ENCODE measurements around the gene HEPACAM.
A peak's percentile ranks its signal among the peaks of the same experiment; 100 is the strongest.

The HEPACAM gene

GRCh38 chr11:124899383-124900145, 36.3 kb downstream of the HEPACAM start:
- DNase-seq (ENCODE audit: low read depth): no peak

GRCh38 chr11:124898711-124899110, 37.1 kb downstream of the HEPACAM start:
- peak; percentile 72 for DNase-seq (ENCODE audit: low read depth)

- peak; percentile 84 for DNase-seq (ENCODE audit: low read depth)
Measured at GRCh38 chr11:124898263-124898680, 37.6 kb downstream of the HEPACAM start.

DNA sequence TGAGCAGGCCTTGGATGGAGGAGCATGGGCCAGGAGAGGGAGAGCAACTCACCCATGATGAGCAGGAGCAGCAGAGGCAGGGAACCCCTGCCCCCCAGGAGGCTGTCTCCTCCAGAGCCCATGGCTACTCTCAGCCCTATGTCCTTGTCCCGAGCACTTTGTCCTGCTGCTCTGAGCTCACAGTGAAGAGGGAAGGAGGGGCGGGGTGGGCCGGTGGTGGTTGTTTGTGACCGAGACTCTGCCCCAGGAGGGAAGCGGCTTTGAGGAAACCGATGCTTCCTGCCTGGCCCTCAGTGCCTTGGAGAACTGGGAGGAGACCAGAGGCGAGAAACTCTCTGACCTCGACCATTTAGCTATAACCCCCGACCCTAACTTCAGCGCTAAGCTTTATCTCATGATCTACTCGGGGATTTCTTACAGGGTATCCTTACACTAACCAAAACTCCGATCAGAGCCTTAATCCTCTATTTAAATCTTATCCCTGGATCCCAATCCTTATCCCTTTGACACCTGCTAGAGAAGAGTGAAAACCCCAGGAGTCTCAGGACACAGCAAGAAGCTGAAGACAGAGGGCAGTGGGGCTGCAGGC, 38.1 kb downstream of the HEPACAM start, which contains the start of gene ROBO4:
TSS of gene ROBO4 (minus strand) at position 192 of the 589 bp plus-strand sequence. CDS start at position 122, 70 bp downstream.
- DNase-seq (ENCODE audit: low read depth): no peak

DNA sequence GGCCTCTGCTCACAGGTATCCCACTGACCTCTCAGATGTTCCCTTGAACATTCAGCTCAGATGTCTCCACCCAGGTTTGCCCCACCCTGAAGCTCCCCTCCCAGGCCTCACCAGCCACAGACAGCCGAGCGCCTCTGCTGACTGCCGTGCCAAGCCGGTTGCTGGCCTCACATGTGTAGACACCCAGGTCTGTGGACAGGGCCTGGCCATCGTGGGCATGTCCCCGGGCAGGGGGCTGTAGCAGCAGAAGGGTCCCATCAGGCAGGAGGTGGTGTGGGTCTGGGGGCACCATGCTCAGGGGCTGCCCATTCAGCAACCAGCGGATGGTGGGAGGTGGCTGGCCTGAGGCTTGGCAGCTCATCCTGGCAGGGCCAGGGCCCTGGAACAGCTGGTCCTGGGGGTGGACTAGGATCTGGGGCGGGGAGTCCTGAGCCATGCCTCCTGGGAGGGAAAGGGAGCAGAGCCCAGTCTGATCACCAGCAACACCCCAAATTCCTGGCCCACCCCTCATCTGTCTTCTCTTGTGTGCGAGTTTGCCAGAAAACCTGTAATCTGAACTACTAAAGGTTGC, 38.9 kb downstream of the HEPACAM start:
- peak; percentile 21 for DNase-seq (ENCODE audit: low read depth)

DNA sequence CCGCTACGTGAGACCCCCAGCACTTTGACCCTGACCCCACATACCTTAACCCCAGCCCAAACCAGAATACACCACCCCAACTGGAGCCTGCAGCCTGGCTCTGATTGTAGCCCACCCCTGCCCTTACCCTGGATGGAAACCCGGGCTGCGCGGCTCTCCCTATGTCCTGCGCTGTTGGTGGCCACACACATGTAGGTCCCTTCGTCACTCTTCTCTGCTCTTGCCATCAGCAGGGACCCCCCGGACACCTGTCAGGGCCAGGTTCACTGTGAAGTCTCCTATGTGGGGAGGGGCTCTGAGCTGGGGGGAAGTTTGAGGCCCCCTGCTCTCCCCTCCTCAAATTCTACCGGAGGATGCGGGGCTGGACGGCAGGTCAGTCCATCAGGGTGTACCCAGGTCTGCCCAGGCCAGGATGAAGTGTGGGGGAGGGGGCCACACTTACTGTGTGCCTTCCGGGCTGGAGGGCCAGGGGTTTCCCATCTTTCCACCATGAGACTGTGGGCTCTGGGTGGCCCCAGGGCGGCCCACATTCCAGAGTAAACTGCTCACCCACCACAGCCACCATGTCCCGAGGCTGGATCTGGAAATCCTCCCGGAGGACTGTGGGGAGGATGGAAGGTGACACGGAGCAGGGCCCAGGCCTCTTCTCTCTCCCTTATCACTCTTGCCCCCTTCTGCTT, 39.6 kb downstream of the HEPACAM start:
- no peak for DNase-seq (ENCODE audit: low read depth)

DNA sequence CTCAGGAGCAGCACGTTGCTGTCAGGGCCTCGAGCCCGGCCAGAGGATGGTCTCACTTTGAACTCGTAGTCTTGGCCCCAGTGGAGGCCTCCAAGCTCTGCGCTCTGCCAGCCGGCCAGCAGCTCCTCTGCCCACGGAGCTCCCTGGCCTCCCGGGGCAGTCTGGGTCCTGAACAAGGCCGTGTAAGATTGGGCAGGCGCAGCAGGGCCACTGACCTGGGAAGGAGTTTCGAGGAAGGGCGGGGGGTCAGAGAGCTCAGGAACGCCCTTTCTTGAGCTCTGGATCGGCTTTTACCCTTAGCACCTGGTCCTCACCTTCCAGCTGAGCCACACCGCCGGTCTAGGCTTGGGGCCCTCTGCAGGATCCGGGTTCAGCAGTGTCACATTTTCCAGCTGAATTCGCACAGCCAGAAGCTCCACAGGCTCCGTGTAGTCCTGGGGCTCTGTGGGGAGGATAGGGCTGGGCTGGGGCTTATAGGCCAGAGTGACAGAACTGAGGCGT, 40.3 kb downstream of the HEPACAM start:
- no peak for DNase-seq (ENCODE audit: low read depth)

DNA sequence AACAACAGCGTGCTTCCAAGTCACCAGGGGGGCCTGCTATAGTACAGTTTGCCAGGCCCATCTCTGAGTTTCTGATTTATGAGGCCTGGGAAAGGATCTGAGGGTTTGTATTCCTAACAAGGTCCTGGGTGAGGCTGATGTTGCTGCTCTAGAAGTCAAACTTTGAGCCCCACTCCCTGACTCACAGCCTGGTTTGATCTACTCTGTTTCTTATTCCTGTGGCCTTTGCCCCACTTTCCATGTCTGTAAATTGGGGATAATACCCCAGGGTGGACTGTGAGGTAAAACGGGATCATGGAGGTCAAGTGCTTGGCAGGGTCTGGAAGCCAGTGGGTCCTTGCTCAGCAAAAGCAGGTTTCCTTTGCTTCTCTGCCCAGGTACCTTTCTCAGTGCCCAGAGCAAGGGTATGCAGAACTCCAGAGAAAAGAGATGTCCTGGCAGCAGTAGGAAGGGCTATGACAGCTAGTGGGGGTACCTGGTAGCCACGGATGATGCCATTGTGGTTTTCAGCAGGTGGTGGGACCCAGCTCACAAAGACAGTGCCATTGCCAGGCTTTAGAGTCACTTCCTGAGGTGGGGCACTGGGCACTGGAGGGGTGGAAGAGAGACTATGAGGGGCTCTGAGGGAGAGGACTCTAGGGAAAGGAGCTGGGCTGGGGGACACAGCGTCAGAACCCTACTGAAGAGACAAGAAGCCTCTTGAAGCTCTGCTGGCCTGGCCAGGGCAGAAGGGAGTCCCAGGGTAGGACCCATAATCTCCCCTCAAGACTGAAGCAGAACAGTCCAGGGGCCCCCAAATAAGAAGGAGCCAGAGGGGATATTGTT, 41.0 kb downstream of the HEPACAM start:
- DNase-seq (ENCODE audit: low read depth): no peak

DNA sequence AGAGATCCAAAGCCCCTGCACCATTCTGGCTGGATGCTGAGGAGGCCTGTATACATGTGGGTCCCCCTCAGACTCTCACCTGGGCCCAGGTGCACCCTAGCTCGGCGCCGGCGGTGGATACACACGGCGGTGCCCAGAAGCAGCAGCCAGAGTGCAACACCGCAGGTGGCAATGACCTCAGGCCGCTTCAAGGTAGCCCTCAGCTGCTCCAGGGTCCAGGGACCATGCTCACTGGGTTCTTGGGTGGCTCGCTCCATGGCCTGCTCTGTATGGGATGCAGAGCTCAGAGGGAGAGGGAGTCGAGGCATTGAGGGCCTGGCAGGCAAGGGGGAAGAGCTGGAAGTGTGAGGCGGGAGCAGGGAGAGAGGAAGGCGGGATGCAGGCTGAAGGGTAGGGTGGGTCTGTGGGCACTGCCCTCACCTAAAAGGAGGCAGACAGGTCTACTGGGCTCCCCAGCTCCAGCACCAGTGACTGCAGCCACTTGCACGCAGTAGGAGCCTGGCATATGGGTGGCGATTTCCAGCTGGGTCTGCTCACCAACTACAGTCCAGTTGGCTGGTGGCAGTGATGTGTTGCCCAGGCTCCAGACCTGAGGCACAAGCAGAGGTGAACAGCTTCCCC, 42.0 kb downstream of the HEPACAM start:
- DNase-seq (ENCODE audit: low read depth): no peak

- DNase-seq (ENCODE audit: low read depth): no peak
Measured at GRCh38 chr11:124892750-124893454, 42.9 kb downstream of the HEPACAM start.

DNA sequence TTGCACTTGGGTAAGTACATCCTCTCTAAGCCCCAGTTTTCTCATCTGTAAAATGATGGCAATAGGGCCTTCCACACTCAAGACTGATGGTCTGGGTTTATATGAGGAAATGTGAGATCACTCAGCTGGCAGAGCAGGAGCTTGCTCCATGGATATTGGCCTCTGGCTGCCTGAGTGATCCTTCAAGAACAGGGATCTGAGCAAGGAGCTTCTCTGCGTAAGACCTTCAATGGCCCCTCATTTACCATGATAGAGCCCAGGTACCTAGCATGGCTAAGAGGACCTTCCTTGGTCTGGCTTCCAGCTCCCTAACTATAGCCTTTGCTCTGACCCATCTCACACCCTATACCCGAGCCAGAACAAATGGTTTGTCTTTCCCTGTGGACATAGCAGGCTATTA, 43.7 kb downstream of the HEPACAM start:
- no peak for DNase-seq (ENCODE audit: low read depth)

- DNase-seq (ENCODE audit: low read depth): no peak
Measured at GRCh38 chr11:124891373-124891861, 44.4 kb downstream of the HEPACAM start.

DNA sequence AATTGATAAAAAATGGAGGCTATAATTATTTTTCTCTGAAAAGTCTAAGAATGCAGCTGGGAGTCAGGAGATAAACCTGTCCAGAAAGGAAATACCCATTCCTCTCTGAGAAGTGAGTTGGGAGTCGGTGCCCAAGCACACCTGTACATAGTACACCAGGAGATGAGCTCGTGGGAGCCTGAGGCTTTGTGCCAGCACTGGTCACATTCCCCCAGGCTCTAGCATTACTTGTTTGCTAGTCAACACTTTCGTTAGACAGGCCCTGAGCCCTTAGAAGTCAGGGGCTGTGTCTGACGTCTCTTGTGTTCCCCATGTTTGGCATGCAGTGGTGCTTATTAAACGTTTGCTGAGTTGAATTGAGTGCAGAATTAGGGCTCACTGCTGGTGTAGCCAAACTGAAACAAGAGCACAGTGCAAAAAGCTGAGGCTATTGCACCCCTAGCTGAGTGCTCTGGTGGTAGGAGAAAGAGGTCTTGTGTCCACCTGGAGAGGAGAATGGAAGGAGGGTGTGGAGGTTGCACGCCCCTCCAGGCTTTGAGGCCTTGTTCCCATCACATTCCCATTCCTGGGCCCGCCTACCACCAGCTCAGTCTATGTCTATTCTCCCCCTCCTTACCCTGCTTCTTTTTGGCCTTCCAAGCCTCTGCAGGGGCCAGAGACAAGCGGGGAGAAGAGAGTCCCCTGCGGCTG, 45.0 kb downstream of the HEPACAM start:
- DNase-seq (ENCODE audit: low read depth): no peak

GRCh38 chr11:124890151-124890550, 45.7 kb downstream of the HEPACAM start:
- DNase-seq (ENCODE audit: low read depth): no peak

DNA sequence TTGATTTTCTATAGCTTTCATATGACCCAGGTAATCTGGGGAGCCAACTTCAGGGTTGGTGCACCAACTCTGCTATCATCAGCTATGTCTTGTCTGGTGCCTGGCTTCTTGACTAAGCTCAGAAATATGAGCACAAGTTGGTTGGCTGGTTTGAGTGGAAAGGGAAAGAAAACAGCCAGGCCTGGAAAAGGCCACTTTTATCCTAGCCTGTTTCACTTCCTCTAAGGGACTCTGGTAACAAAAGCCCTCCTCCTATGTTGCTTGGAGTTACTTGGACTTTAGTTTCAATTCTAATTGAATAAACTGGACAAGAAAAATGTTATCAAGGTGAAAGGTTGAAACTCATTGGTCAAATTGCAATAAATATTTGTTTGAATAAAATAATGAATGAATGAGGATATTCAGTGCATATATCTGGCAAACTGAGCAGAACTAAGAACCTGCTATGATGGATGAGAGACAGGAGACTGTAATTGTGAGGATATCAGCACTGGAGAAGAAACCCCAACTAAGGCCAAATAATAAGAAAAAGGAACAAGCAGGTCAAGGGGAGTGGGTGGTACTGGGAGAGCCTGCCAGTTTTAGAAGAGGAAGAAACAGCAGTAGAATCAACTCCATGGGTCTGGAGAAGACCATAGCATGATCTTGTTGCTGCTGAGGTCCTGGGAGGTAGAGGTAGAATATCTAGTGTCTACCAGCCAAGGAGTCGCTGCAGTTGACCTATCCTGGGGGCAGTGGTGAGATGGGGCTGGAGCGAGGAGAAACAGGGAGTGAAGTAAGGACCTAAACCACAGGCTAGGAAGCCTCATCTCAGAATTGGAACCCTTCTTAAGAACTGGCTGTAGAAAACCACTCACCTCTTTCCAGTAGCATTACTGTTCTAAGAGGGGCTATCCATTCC, 46.4 kb downstream of the HEPACAM start:
- DNase-seq (ENCODE audit: low read depth): no peak

- no peak for DNase-seq (ENCODE audit: low read depth)
Measured at GRCh38 chr11:124887667-124888013, 48.2 kb downstream of the HEPACAM start.

DNA sequence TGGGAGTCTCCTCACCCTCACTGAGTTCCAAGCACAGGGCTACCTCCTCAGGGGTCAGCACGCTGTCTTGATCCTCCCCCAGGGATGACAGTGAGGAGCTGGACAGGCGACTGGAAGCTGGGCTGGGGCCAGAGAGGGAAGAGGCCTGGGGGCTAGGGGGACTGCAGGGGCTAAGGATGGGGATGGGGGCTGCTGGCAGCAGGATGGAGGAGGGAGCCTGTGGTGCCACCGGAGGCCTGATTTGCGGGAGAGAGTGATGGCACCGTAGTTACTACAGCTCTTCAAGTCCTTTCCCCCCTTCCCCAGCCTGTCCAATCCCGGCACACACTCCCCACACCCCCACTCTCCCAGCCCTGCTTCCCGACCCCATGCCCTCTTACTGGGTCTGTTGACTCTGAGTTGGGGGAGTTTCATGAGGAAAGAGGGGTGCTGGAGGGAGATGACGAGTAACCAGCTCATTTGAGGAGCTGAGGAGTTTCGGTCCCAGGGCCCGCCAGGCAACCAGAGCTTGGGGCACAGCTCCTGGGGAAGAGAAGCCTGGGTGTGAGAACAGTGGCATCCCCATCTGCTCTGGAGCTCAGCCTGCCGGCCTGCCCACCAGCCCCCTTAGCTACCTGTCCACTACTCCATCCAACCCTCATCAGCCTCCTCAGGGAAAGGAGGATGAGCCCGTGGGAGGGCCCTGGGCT, 48.7 kb downstream of the HEPACAM start:
- no peak for DNase-seq (ENCODE audit: low read depth)

- no peak for DNase-seq (ENCODE audit: low read depth)
Measured at GRCh38 chr11:124886476-124886875, 49.4 kb downstream of the HEPACAM start.
